ENCODE results near the gene HOXD10.

GRCh38 chr2:176067589-176068418 is 48.8 kb upstream of the HOXD10 start:
- TF ChIP-seq CTCF (IDR thresholded peaks at IDR 0.05) (no peak), POLR2A (IDR thresholded peaks at IDR 0.05) (no peak), POLR2AphosphoS5 (IDR thresholded peaks at IDR 0.05; ENCODE audit: insufficient read depth in 1 of 2, low read depth in 1 of 2) (no peak)
